HG02623 (cell line): Measurements from ENCODE around the gene ART5.
"Not testable (repeated sequence)": the region's sequence is repeated elsewhere in the genome, so short reads cannot be mapped to it uniquely, and the experiment has no call there.

Experiments
- ATAC-seq: cut with Tn5 transposase; IDR thresholded peaks from one replicate; pipeline ENCODE4 v1.9.1; 2021; ENCODE audit warnings: moderate library complexity; ENCODE audit not compliant: unreplicated experiment

Gene ART5

GRCh38 chr11:3658252-3658651 lies 16.5 kb upstream of the ART5 start:
- ATAC-seq: no peak

- not testable (repeated sequence) for ATAC-seq
These were observed 15.5 kb upstream of the ART5 start for GRCh38 chr11:3657331-3657730.

GRCh38 chr11:3655547-3655946 lies 13.8 kb upstream of the ART5 start:
- no peak for ATAC-seq

GRCh38 chr11:3652514-3652913 lies 10.7 kb upstream of the ART5 start:
- not testable (repeated sequence) for ATAC-seq

GRCh38 chr11:3649374-3649773 lies 7.6 kb upstream of the ART5 start:
- ATAC-seq: not testable (repeated sequence)

GRCh38 chr11:3648843-3649242 lies 7.1 kb upstream of the ART5 start:
- not testable (repeated sequence) for ATAC-seq

- ATAC-seq: no peak
These were observed 3.8 kb upstream of the ART5 start for GRCh38 chr11:3645552-3645951.

GRCh38 chr11:3644817-3645235 lies 3.0 kb upstream of the ART5 start, which contains the start of gene ART1:
ART1 (plus strand) TSS chr11:3645128; CDS start chr11:3659214, 14,086 bp downstream.
- ATAC-seq: no peak

GRCh38 chr11:3643102-3643546 lies 1.3 kb upstream of the ART5 start:
- not testable (repeated sequence) for ATAC-seq

GRCh38 chr11:3642071-3642951 lies 519 bp upstream of the ART5 start:
- no peak for ATAC-seq

GRCh38 chr11:3641191-3641590 lies 601 bp downstream of the ART5 start:
- ATAC-seq: no peak

GRCh38 chr11:3639841-3640240 lies 2.0 kb downstream of the ART5 start:
- no peak for ATAC-seq

GRCh38 chr11:3638513-3638912 lies 3.3 kb downstream of the ART5 start:
- ATAC-seq: no peak

GRCh38 chr11:3637201-3637600 lies 4.6 kb downstream of the ART5 start:
- ATAC-seq: no peak

- ATAC-seq: no peak
These were observed 6.0 kb downstream of the ART5 start for GRCh38 chr11:3635641-3636375.

- ATAC-seq: no peak
These were observed 9.6 kb downstream of the ART5 start for GRCh38 chr11:3632070-3632660.

- no peak for ATAC-seq
These were observed 10.5 kb downstream of the ART5 start for GRCh38 chr11:3631331-3631730.

- no peak for ATAC-seq
These were observed 14.5 kb downstream of the ART5 start for GRCh38 chr11:3627291-3627690.

GRCh38 chr11:3626250-3626960 lies 15.4 kb downstream of the ART5 start:
- ATAC-seq: no peak

GRCh38 chr11:3623767-3624458 lies 17.9 kb downstream of the ART5 start:
- no peak for ATAC-seq
